H1 (cell line): Measurements from ENCODE around the gene RINT1. TPM values are rescaled to one million over a fixed set of nuclear protein-coding genes. Genes with fewer than 3 reads are reported as not detected.

Experiments
- CTCF ChIA-PET: fragments of 300-600 bp; sonication (Branson Sonifier 250); formaldehyde crosslinking; loops from one replicate; lab custom pipeline; 2021; ENCODE audit not compliant: partially characterized antibody; lab: Charles Lee
- POLR2A ChIA-PET: fragments of 300-600 bp; sonication (Branson Sonifier 250); formaldehyde crosslinking; loops from one replicate; lab custom pipeline; 2021; ENCODE audit warnings: inconsistent platforms; ENCODE audit not compliant: partially characterized antibody; lab: Charles Lee
- DNase-seq, 2 experiments: peaks; one replicate each; pipeline versions ENCODE4 v3.0.0 to v3.0.0-alpha.2; 2010 to 2022; ENCODE audit warnings: low spot score in 2 of 2, low read depth in 1 of 2, mixed read lengths in 1 of 2
- FAIRE-seq: peaks from 2 replicates; lab custom pipeline; 2011; peaks lifted over from hg19 to GRCh38; lab: Jason Lieb, UNC
- H2AFZ ChIP-seq: 2 replicates; pipeline ENCODE4 v1.8.1; 2012; ENCODE audit warnings: low read length, inconsistent platforms
- H2AK5ac ChIP-seq: 2 replicates; pipeline ENCODE4 v1.6.1; 2013; ENCODE audit warnings: low read depth, low read length
- H2BK120ac ChIP-seq: replicated peaks from 2 replicates; pipeline ENCODE3; 2013; ENCODE audit warnings: low read depth, low read length, inconsistent platforms
- H2BK12ac ChIP-seq: 2 replicates; pipeline ENCODE4 v1.6.1; 2013; ENCODE audit warnings: low read depth, low read length
- H2BK15ac ChIP-seq: 2 replicates; pipeline ENCODE4 v1.6.1; 2013; ENCODE audit warnings: low read length
- H2BK20ac ChIP-seq: 2 replicates; pipeline ENCODE4 v1.6.1; 2013; ENCODE audit warnings: low read length
- H2BK5ac ChIP-seq: 2 replicates; pipeline ENCODE4 v1.6.1; 2013; ENCODE audit warnings: low read depth, low read length
- H3K14ac ChIP-seq: 2 replicates; pipeline ENCODE4 v1.6.1; 2013; ENCODE audit warnings: inconsistent platforms; ENCODE audit not compliant: insufficient read length
- H3K18ac ChIP-seq: 2 replicates; pipeline ENCODE4 v1.6.1; 2013; ENCODE audit warnings: low read length; ENCODE audit errors: extremely low read depth
- H3K23ac ChIP-seq: 2 replicates; pipeline ENCODE4 v1.6.1; 2013; ENCODE audit warnings: inconsistent platforms; ENCODE audit not compliant: insufficient read length
- H3K23me2 ChIP-seq: 2 replicates; pipeline ENCODE4 v1.6.1; 2013; ENCODE audit warnings: low read depth, low read length
- H3K27ac ChIP-seq: 2 replicates; pipeline ENCODE4 v1.6.1; 2011; ENCODE audit warnings: low read depth, low read length, inconsistent platforms
- H3K27me3 ChIP-seq, 4 experiments: replicated peaks in 1 of 4; 1 replicate in 1 of 4; 2 replicates in 3 of 4; pipeline versions ENCODE4 v1.6.1 to v1.8.1; 2011 to 2013; ENCODE audit warnings: low read length in 3 of 4, mild to moderate bottlenecking in 3 of 4, inconsistent platforms in 2 of 4, mixed read lengths in 2 of 4, moderate library complexity in 1 of 4; ENCODE audit not compliant: control insufficient read depth in 3 of 4, insufficient read depth in 3 of 4; ENCODE audit errors: extremely low read depth in 1 of 4
- H3K36me3 ChIP-seq, 4 experiments: 2 replicates each; pipeline versions ENCODE4 v1.6.1 to v1.8.1; 2011 to 2013; ENCODE audit warnings: mild to moderate bottlenecking in 4 of 4, low read length in 3 of 4, moderate library complexity in 2 of 4, control low read depth in 1 of 4, inconsistent platforms in 1 of 4; ENCODE audit not compliant: insufficient read depth in 4 of 4, control insufficient read depth in 2 of 4
- H3K4ac ChIP-seq: replicated peaks from 2 replicates; pipeline ENCODE3; 2013; ENCODE audit warnings: low read length, low read depth, mixed read lengths, inconsistent platforms; ENCODE audit not compliant: insufficient read length
- H3K4me1 ChIP-seq, 4 experiments: replicated peaks in 1 of 4; 1 replicate in 1 of 4; 2 replicates in 3 of 4; pipeline versions ENCODE4 v1.6.1 to v1.8.1; 2011 to 2013; ENCODE audit warnings: low read length in 3 of 4, inconsistent platforms in 2 of 4, mixed read lengths in 1 of 4; ENCODE audit not compliant: insufficient read depth in 4 of 4, control insufficient read depth in 3 of 4
- H3K4me2 ChIP-seq, 2 experiments: 2 replicates each; pipeline versions ENCODE4 v1.6.1 to v1.8.1; 2011 to 2013; ENCODE audit warnings: low read depth in 2 of 2, low read length in 2 of 2, control low read depth in 1 of 2, inconsistent platforms in 1 of 2, mild to moderate bottlenecking in 1 of 2; ENCODE audit not compliant: insufficient read depth in 1 of 2
- H3K4me3 ChIP-seq, 4 experiments: fragments of 200-600, 300-600 bp in 1 of 4; sonication (generic), shearing (Covaris generic), sonication (Bioruptor Twin) in 1 of 4; 2 replicates each; pipeline versions ENCODE4 v1.5.1 to v1.8.1; 2011 to 2016; ENCODE audit warnings: low read length in 4 of 4, low read depth in 3 of 4, control low read depth in 2 of 4, inconsistent platforms in 2 of 4, mild to moderate bottlenecking in 2 of 4, mixed read lengths in 1 of 4, moderate library complexity in 1 of 4; ENCODE audit not compliant: insufficient read depth in 2 of 4; ENCODE audit errors: extremely low read depth in 1 of 4
- H3K56ac ChIP-seq: replicated peaks from 2 replicates; pipeline ENCODE3; 2013; ENCODE audit warnings: low read depth, mild to moderate bottlenecking, mixed read lengths, low read length, inconsistent platforms; ENCODE audit not compliant: insufficient read length
- H3K79me1 ChIP-seq: 2 replicates; pipeline ENCODE4 v1.6.1; 2013; ENCODE audit warnings: low read depth, low read length, control low read depth
- H3K79me2 ChIP-seq, 2 experiments: 2 replicates each; pipeline versions ENCODE4 v1.6.1 to v1.8.1; 2012 to 2013; ENCODE audit warnings: low read length in 2 of 2, mild to moderate bottlenecking in 2 of 2, inconsistent platforms in 1 of 2; ENCODE audit not compliant: insufficient read depth in 2 of 2, control insufficient read depth in 1 of 2
- H3K9ac ChIP-seq, 4 experiments: replicated peaks in 1 of 4; 1 replicate in 1 of 4; 2 replicates in 3 of 4; pipeline versions ENCODE4 v1.6.1 to v1.8.1; 2011 to 2013; ENCODE audit warnings: low read depth in 3 of 4, low read length in 3 of 4, control low read depth in 2 of 4, mild to moderate bottlenecking in 2 of 4, moderate library complexity in 2 of 4, inconsistent platforms in 1 of 4; ENCODE audit errors: extremely low read depth in 1 of 4
- H3K9me3 ChIP-seq, 2 experiments: 2 replicates each; pipeline versions ENCODE4 v1.6.1 to v1.8.1; 2012 to 2013; ENCODE audit warnings: mild to moderate bottlenecking in 2 of 2, moderate library complexity in 2 of 2, control low read depth in 1 of 2, inconsistent platforms in 1 of 2, low read depth in 1 of 2, low read length in 1 of 2, mixed read lengths in 1 of 2; ENCODE audit not compliant: insufficient read depth in 2 of 2
- H4K20me1 ChIP-seq, 2 experiments: replicated peaks in 1 of 2; 2 replicates each; pipeline versions ENCODE3 to v1.8.1; 2011 to 2013; ENCODE audit warnings: inconsistent platforms in 2 of 2, low read length in 2 of 2, mild to moderate bottlenecking in 1 of 2; ENCODE audit not compliant: insufficient read depth in 2 of 2, control insufficient read depth in 1 of 2
- H4K5ac ChIP-seq: 2 replicates; pipeline ENCODE4 v1.6.1; 2013; ENCODE audit warnings: low read length, low read depth, mixed read lengths, inconsistent platforms; ENCODE audit not compliant: insufficient read length
- H4K8ac ChIP-seq: 2 replicates; pipeline ENCODE4 v1.8.0; 2013; ENCODE audit warnings: mild to moderate bottlenecking, moderate library complexity, low read length, inconsistent platforms; ENCODE audit not compliant: insufficient read depth; ENCODE audit errors: extremely low read depth
- H4K91ac ChIP-seq: replicated peaks from 2 replicates; pipeline ENCODE3; 2013; ENCODE audit warnings: low read length, mixed read lengths, inconsistent platforms; ENCODE audit not compliant: insufficient read length
- EP300 ChIP-seq, 2 experiments: IDR thresholded peaks; 1 replicate in 1 of 2; 2 replicates in 1 of 2; pipeline ENCODE4 v1.6.1; 2011 to 2012; ENCODE audit warnings: low read depth in 2 of 2, low read length in 2 of 2, mild to moderate bottlenecking in 2 of 2, borderline replicate concordance in 1 of 2, inconsistent platforms in 1 of 2, moderate library complexity in 1 of 2
- RAD21 ChIP-seq, 2 experiments: IDR thresholded peaks in 1 of 2; conservative IDR thresholded peaks in 1 of 2; 2 replicates each; pipeline ENCODE4 v1.6.1; 2011; ENCODE audit warnings: low read depth in 2 of 2, low read length in 2 of 2, improper control_type of control experiment in 1 of 2, inconsistent platforms in 1 of 2, mild to moderate bottlenecking in 1 of 2, moderate library complexity in 1 of 2
- SP2 ChIP-seq: IDR thresholded peaks from 2 replicates; pipeline ENCODE4 v1.6.1; 2012; ENCODE audit warnings: mild to moderate bottlenecking, low read length, inconsistent platforms
- WGBS, 2 experiments: shearing (Covaris generic) in 1 of 2; methylation state at CpG; one replicate each; pipeline versions ENCODE4 v1.1.6 to v1.1.7; 2013 to 2015; ENCODE audit warnings: low lambda C conversion rate in 2 of 2, mixed read lengths in 2 of 2, inconsistent platforms in 1 of 2, low coverage in 1 of 2, missing lambda C conversion rate in 1 of 2; ENCODE audit not compliant: insufficient replicate concordance in 2 of 2, insufficient coverage in 1 of 2, insufficient read length in 1 of 2; ENCODE audit errors: extremely low coverage in 1 of 2, missing lambda C conversion rate in 1 of 2; 5-methylcytosine and 5-hydroxymethylcytosine counted together
- polyA plus RNA-seq, 7 experiments: library from polyadenylated mRNA; depleted of rRNA in 3 of 7; stranded (reverse) in 5 of 7; unstranded in 2 of 7; fragments of >200 nt in 5 of 7; fragments of 200-250 nt in 2 of 7; gene quantifications; 1 replicate in 5 of 7; 2 replicates in 1 of 7; 4 replicates in 1 of 7; pipeline versions ENCODE4 v1.2.1 to v1.2.3, GENCODE V29; 2011 to 2013; ENCODE audit warnings: missing spikeins in 2 of 7, mixed read lengths in 2 of 7
- total RNA-seq: library from RNA; stranded (reverse); fragmentation: NEBNext Ultra II Directional; extraction: Animal tissue kit (Norgen Biotek cat#: 25700); gene quantifications from 2 replicates; pipeline ENCODE4 v1.2.1, GENCODE V29; 2021

The RINT1 gene
- total and polyA plus RNA-seq, 2 of the 8 experiments (the other 6 are each of a cell fraction or from before 2014, with no cell fraction given): 7.8 to 21.8 TPM

DNA sequence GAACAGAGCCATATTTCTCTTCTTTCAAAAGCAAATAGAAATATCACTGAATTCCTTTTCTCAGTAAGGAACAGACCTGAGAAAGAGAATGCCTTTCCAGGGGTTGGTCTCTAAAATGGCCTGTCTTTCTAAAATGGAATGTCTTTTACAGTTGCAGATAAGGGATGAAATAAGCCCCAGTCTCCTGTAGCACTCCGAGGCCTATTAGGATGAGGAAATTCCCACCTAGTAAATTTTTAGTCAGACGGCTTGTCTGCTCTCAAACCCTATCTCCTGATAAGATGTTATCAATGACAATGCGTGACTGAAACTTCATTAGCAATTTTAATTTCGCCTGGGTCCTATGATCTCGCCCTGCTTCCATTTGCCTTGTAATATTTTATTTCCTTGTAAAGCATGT is 52.2 kb downstream of the RINT1 start:
- no peak overlapping the region for H3K56ac ChIP-seq
- WGBS, 2 experiments: 78% methylated on average over 5 of the region's 5 CpGs; no CpG with 5 or more reads in 1 of the 2 experiments
- TF ChIP-seq RAD21 (IDR thresholded peaks at IDR 0.05 in 1 of 2, conservative IDR thresholded peaks at IDR 0.05 in 1 of 2; ENCODE audit: low read depth in 2 of 2, low read length in 2 of 2) (no peak), EP300 (IDR thresholded peaks at IDR 0.05; ENCODE audit: borderline replicate concordance in 1 of 2, low read depth in 2 of 2, low read length in 2 of 2) (peak in 1 of 2 experiments; percentile 74; a peak in 1 of 3 replicates), SP2 (no peak)
- H2BK120ac ChIP-seq: no peak overlapping the region
- H2BK15ac ChIP-seq: no peak overlapping the region
- H3K4ac ChIP-seq: no peak overlapping the region
- no peak overlapping the region for H4K5ac ChIP-seq
- no peak overlapping the region for H3K4me2 ChIP-seq
- no peaks in the 10 kb centered on the region for H4K20me1 ChIP-seq
- H3K79me2 ChIP-seq: no peaks in the 10 kb centered on the region
- no peak for FAIRE-seq
- no peak overlapping the region for H3K18ac ChIP-seq
- H3K4me1 ChIP-seq: peaks cover 0 to 5% (median 1%) of the 10 kb centered on the region in 4 experiments; a peak in 3 of 7 replicates
- POLR2A ChIA-PET: no interaction called here
- CTCF ChIA-PET: interaction anchor here (1.6 kb wide), 1 partner anchor 12 kb away, joined by 5 read pairs; no protein-coding TSS in a partner anchor
- H3K9me3 ChIP-seq: peaks cover 3% of the 10 kb centered on the region in 2 experiments; a peak in 1 of 4 replicates
- H2BK12ac ChIP-seq: no peak overlapping the region
- no peaks in the 10 kb centered on the region for H3K36me3 ChIP-seq
- H4K8ac ChIP-seq: no peak overlapping the region
- no peak overlapping the region for H2AFZ ChIP-seq
- no peaks in the 10 kb centered on the region for H3K27me3 ChIP-seq
- no peak overlapping the region for H3K4me3 ChIP-seq
- no peak overlapping the region for H3K27ac ChIP-seq
- H4K91ac ChIP-seq: no peak overlapping the region
- no peak for DNase-seq
- no peak overlapping the region for H2AK5ac ChIP-seq
- no peaks in the 10 kb centered on the region for H3K79me1 ChIP-seq
- H2BK20ac ChIP-seq: no peak overlapping the region
- no peak overlapping the region for H3K9ac ChIP-seq
- H2BK5ac ChIP-seq: no peak overlapping the region
- no peak overlapping the region for H3K23ac ChIP-seq
- peaks cover 3% of the 10 kb centered on the region; the same call in 1 of the 2 replicates for H3K23me2 ChIP-seq
- H3K14ac ChIP-seq: no peak overlapping the region
